Fibroblast of lung (primary cell): ENCODE data around the gene MPZL2. TPM values are rescaled to one million over a fixed set of nuclear protein-coding genes. Genes with fewer than 3 reads are reported as not detected.

Experiments
- DNase-seq, 2 donors: peaks; one replicate each; pipeline versions ENCODE4 v3.0.0 to v3.0.0-alpha.2; 2010; ENCODE audit warnings: low read depth in 2 of 2
- H2AFZ ChIP-seq: 2 replicates; pipeline ENCODE4 v1.5.1; 2012; ENCODE audit warnings: low read length, control low read depth, inconsistent platforms
- H3K27ac ChIP-seq: 2 replicates; pipeline ENCODE4 v1.5.1; 2011; ENCODE audit warnings: low read length, control low read depth; ENCODE audit not compliant: insufficient read depth
- H3K27me3 ChIP-seq: 2 replicates; pipeline ENCODE4 v1.5.1; 2011; ENCODE audit warnings: mild to moderate bottlenecking, low read length; ENCODE audit not compliant: control insufficient read depth, insufficient read depth
- H3K36me3 ChIP-seq: 2 replicates; pipeline ENCODE4 v1.5.1; 2011; ENCODE audit warnings: low read length; ENCODE audit not compliant: control insufficient read depth, insufficient read depth
- H3K4me1 ChIP-seq: 2 replicates; pipeline ENCODE4 v1.5.1; 2011; ENCODE audit warnings: low read length; ENCODE audit not compliant: control insufficient read depth, insufficient read depth; ENCODE audit errors: extremely low read depth
- H3K4me2 ChIP-seq: 2 replicates; pipeline ENCODE4 v1.5.1; 2011; ENCODE audit warnings: low read length, control low read depth; ENCODE audit not compliant: insufficient read depth; ENCODE audit errors: extremely low read depth
- H3K4me3 ChIP-seq, 4 experiments: fragments of 200-600 bp in 1 of 4; sonication (generic) in 1 of 4; replicated peaks in 1 of 4; 2 replicates each; pipeline ENCODE4 v1.5.1; 2011 to 2016; ENCODE audit warnings: low read length in 4 of 4, low read depth in 3 of 4, mild to moderate bottlenecking in 3 of 4, control low read depth in 2 of 4, inconsistent platforms in 1 of 4, mixed read lengths in 1 of 4; ENCODE audit not compliant: insufficient read depth in 1 of 4; ENCODE audit errors: control extremely low read depth in 1 of 4
- H3K79me2 ChIP-seq: 2 replicates; pipeline ENCODE4 v1.5.1; 2012; ENCODE audit warnings: mild to moderate bottlenecking, low read length, inconsistent platforms; ENCODE audit not compliant: control insufficient read depth, insufficient read depth
- H3K9ac ChIP-seq: 2 replicates; pipeline ENCODE4 v1.5.1; 2011; ENCODE audit warnings: mild to moderate bottlenecking, low read length, control low read depth; ENCODE audit not compliant: insufficient read depth
- H3K9me3 ChIP-seq: 2 replicates; pipeline ENCODE4 v1.5.1; 2012; ENCODE audit warnings: low read depth, low read length; ENCODE audit not compliant: control insufficient read depth, insufficient read depth
- H4K20me1 ChIP-seq: 2 replicates; pipeline ENCODE4 v1.5.1; 2011; ENCODE audit warnings: low read length; ENCODE audit not compliant: control insufficient read depth, insufficient read depth; ENCODE audit errors: extremely low read depth
- CTCF ChIP-seq, 2 donors: IDR thresholded peaks in 1 of 2; conservative IDR thresholded peaks in 1 of 2; 1 replicate in 1 of 2; 2 replicates in 1 of 2; pipeline ENCODE4 v1.5.1; 2011 to 2012; ENCODE audit warnings: low read length in 2 of 2, control low read depth in 1 of 2, inconsistent platforms in 1 of 2, low read depth in 1 of 2, mild to moderate bottlenecking in 1 of 2
- EZH2 ChIP-seq: IDR thresholded peaks from 2 replicates; pipeline ENCODE4 v1.5.1; 2012; ENCODE audit warnings: low read length, control low read depth, mild to moderate bottlenecking; ENCODE audit errors: missing control alignments
- polyA plus RNA-seq, 2 donors: library from polyadenylated mRNA; depleted of rRNA in 1 of 2; stranded (reverse) in 1 of 2; unstranded in 1 of 2; fragments of >200 nt; gene quantifications; 2 replicates each; pipeline ENCODE4 v1.2.1, GENCODE V29; 2011 to 2012; ENCODE audit warnings: missing spikeins in 1 of 2
- total RNA-seq: library from RNA; depleted of rRNA; stranded (reverse); fragments of >200 nt; gene quantifications from 2 replicates; pipeline ENCODE4 v1.2.1, GENCODE V29; 2014

The MPZL2 gene
- total and polyA plus RNA-seq, 2 donors (not counting 1 experiment from before 2014, with no cell fraction given), result not detected

DNA sequence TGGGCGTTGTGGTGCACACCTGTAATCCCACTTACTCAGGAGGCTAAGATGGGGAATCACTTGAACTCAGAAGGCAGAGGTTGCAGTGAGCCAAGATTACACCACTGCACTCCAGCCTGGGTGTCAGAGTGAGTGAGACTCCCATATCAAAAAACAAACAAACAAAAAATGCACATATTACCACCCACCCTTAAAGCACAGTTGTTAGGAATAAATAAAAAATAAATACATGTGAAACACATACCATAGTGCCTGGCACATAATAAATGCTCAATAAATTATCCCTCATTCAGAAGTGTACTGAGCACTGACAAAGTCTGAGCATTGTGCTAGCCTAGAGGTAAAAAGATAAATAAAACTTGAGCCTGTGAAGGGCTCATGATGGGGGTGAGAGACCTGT lies 30.2 kb downstream of the MPZL2 start:
- Histone ChIP-seq H3K79me2 (no peaks in the 10 kb centered on the region), H2AFZ (no peak overlapping the region), H3K4me1 (no peaks in the 10 kb centered on the region), H4K20me1 (no peaks in the 10 kb centered on the region), H3K36me3 (no peaks in the 10 kb centered on the region), H3K4me2 (no peak overlapping the region), H3K27me3 (no peaks in the 10 kb centered on the region), H3K9me3 (no peaks in the 10 kb centered on the region), H3K27ac (no peak overlapping the region), H3K4me3 (no peak overlapping the region), H3K9ac (no peak overlapping the region)
- TF ChIP-seq CTCF (conservative IDR thresholded peaks at IDR 0.05 in 1 of 2, IDR thresholded peaks at IDR 0.05 in 1 of 2; ENCODE audit: low read depth in 1 of 2, low read length in 2 of 2) (no peak), EZH2 (no peak)
- no peak for DNase-seq

DNA sequence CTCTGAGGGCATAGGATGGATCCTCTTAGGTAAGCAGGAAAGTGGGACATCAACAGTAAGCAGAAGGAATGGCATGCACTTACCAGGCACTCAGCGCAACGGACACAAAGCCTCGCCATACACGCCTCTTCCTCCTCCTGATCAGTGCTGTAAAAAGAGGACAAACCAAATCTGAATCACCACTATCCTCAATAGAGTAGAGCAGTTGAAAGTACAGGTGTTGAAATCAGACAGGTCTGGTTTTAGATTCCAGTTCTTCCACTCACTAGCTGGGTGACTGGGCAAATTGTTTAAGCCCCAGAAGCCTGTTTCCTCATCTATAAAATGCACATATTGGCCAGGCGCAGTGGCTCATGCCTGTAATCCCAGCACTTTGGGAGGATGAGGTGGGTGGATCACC lies 30.7 kb downstream of the MPZL2 start:
- H3K9me3 ChIP-seq, result no peaks in the 10 kb centered on the region
- H3K4me1 ChIP-seq, result no peaks in the 10 kb centered on the region
- H2AFZ ChIP-seq, result no peak overlapping the region
- no peak overlapping the region for H3K4me3 ChIP-seq
- no peak overlapping the region for H3K4me2 ChIP-seq
- no peaks in the 10 kb centered on the region for H3K79me2 ChIP-seq
- no peaks in the 10 kb centered on the region for H3K36me3 ChIP-seq
- DNase-seq, result no peak
- no peaks in the 10 kb centered on the region for H4K20me1 ChIP-seq
- no peak overlapping the region for H3K9ac ChIP-seq
- H3K27ac ChIP-seq, result no peak overlapping the region
- no peaks in the 10 kb centered on the region for H3K27me3 ChIP-seq
- TF ChIP-seq CTCF (conservative IDR thresholded peaks at IDR 0.05 in 1 of 2, IDR thresholded peaks at IDR 0.05 in 1 of 2; ENCODE audit: low read depth in 1 of 2, low read length in 2 of 2) (no peak), EZH2 (no peak)

DNA sequence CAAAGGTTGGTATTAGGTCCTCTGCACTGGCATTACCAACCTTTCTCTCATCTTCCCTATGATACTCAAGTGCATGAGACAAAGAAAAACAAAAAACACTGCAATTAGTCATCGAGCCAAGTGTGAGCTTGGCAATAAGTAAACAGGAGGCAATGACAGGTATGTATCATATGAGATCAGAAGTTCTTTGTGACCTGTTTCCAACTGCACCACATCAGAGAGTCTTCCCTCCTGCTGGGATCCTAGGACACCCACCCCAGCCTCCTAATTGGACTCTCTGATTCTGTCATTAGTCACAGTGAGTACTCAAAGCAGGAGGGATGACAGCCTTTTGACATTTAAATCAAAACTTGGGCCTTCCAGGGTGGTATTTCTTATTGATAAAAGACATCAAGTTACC lies 31.4 kb downstream of the MPZL2 start:
- DNase-seq, result no peak
- TF ChIP-seq EZH2 (no peak), CTCF (conservative IDR thresholded peaks at IDR 0.05 in 1 of 2, IDR thresholded peaks at IDR 0.05 in 1 of 2; ENCODE audit: low read depth in 1 of 2, low read length in 2 of 2) (no peak)
- Histone ChIP-seq H3K4me2 (no peak overlapping the region), H3K4me3 (no peak overlapping the region), H3K36me3 (no peaks in the 10 kb centered on the region), H3K27ac (no peak overlapping the region), H3K27me3 (no peaks in the 10 kb centered on the region), H3K9ac (no peak overlapping the region), H3K9me3 (no peaks in the 10 kb centered on the region), H2AFZ (no peak overlapping the region), H4K20me1 (no peaks in the 10 kb centered on the region), H3K4me1 (no peaks in the 10 kb centered on the region), H3K79me2 (no peaks in the 10 kb centered on the region)
